Middle frontal gyrus (tissue), 1 donor: ENCODE data around the gene SEPTIN5.
"Not testable (repeated sequence)": the region's sequence is repeated elsewhere in the genome, so short reads cannot be mapped to it uniquely, and the experiment has no call there.

Experiments
- DNase-seq: peaks from one replicate; pipeline ENCODE4 v3.0.0-alpha.2; 2015; ENCODE audit warnings: low spot score; ENCODE audit errors: extremely low spot score

SEPTIN5 gene

DNA sequence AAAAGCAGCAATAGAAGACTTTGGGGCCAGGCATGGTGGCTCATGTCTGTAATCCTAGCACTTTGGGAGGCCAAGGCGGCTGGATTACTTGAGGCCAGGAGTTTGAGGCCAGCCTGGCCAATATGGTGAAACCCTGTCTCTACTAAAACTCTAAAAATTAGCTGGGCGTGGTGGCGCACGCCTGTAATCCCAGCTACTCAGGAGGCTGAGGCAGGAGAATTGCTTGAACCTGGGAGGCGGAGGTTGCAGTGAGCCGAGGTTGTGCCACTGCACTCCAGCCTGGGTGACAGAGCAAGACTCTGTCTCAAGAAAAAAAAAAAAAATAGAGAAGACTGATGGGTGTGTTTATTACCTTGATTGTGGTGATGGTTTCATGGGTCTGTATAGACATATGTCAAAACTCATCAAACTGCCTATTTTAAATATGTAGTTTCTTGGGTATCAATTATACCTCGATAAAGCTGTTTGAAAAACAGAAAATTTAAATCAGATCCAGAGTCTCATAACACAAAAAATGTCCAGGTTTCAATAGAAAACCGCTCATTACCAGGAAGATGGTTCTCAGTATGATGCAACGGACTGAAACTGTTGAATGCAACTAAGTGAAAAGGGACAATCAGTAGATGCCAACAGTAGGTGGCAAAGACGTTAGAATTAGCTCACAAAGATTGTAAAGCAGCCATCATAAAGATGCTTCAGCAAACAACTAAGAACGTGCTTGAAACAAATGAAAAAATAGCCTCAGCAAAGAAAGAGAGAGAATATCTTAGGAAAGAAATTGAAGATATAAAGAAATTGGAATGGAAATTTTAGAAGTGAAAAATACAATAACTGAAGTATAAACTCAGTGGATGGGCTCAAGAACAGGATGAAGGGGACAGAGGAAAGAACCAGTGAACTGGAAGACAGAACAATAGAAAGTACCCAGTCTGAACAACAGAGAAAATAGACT, 33.1 kb upstream of the SEPTIN5 start:
- no peak for DNase-seq

DNA sequence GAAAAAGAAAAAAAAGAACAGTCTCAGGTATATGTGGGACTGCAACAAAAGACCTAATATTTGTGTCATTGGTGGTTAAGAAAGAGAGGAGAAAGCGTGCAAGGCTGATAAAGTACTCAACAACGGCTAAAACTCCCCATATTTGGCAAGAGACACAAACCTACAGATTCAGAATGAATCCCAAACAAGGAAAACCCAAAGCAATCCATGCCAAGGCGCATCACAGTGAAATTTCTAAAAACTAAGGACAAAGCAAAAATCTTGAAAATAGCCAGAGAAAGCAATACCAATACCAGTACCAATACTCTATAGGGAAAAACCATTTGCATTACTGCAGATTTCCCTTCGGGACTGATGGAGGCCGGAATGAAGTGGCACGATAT, 32.4 kb upstream of the SEPTIN5 start:
- DNase-seq = no peak

DNA sequence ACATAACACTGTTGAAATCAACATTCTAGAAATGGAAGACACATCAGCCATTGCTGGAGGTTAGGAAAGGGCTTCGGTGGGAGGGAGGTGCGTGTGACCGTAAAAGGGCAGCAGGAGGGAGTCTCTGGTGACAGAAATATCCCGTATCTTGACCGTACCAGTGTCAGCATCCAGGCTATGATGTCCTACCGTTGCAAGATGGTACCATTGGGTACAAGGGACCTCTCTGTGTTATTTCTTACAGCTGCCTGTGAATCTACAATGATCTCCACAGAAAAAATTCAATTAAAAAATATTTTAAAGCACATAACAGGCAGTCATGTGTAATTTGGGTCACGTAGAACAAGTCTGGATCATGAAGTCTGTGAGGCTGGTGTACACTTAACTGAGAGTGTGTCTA, 27.4 kb upstream of the SEPTIN5 start:
- DNase-seq = no peak

DNA sequence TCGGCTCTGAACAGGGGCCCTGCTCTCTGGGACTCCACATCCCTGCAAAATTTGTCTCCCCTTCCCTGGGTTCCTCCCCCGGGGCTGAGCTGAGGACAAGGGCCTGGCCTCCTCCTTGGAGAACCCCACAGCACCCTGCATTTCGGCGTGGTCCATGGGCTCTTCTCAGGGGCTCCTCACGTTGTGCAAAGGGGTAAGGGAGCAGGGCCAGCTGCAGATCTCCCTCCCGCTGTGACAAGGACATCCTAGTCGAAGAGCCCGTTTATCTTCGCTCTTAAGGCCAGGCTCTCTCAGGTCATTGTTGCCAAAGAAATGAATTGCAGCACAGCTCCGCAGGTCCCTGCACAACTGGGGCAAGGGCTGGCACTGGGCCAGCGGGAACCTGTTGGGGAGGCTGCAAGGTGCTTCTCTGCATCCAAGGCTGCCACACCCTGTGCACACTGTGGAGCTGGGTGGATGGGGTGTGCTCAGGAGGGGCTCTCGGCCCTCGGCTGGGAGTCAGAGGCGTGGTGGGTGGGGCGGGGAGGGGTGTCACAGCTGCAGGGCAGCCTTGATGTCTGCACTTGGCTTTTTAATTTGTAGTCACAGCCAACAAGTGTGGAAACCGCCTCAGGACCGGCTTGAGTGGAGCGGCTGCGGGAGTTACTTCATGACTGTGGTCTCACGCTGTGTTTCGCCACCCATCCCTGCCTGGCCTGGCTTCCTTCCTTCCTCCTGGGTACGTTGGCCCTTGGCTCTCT, 26.6 kb upstream of the SEPTIN5 start:
- DNase-seq = no peak

DNA sequence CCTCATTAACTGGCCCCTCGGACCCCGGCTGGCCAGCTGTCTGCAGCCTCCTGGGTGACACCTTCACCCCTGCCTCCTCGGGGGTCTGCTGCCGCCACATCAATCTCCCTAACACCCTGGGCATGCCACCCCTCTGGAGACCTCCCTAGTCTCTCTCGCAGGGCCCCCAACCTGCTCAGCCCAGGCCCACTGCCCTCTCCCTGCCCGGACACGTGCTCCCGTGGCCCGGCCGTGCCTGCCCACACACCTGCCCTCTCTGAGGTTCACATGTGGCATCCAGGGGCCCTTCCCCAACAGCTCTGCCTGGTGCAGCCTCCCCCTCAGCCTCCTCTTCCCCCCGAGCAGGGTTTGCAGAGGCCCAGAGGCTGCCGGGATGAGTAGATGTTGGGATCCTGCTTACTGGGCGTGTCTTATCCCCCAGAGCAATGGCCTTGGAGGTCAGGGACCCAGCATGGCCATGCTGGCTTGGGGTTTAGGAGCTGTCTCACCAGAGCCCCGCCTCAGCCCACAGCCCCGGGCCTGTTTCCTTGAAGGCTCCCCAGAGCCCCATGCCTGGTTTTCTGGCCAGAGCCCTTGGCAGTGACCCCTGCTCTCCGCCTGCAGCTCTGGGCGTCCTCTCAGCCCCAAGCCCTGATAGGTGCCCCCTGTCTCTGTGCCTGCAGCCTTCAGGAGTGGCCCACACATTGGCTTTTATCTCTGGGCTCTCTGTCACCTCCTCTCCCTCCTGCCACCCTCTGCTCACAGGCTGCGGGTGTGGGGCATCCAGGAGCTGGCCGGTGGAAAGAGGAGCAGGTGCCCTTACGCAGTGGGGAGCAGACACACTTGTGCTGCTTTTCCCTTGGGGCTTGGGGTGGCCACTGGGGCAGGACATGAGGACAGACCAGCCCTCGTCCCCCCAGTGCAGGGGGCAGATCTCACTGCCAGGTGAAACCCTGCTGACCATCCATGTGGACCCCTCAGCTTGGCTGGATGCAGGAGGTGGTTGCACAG, 25.7 kb upstream of the SEPTIN5 start:
- DNase-seq = no peak

DNA sequence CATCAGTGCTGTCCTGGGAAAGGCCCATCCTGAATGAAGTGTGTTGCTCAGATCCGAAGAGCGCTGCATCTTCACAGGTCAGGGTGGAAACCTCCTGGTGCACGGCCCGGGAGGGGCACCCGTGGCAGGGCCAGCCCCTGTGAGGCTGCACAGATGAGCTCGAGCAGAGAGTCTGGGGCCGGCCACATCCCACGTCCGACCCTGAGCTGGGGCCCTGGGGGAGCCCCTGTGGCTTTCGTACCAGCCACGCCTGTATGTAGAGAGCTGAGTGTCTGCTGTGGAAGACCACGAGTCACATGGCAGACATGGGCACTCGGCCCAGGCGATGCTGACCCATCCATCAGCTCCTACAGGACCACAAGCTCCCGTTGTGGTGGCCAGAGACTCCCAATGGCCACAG, 24.9 kb upstream of the SEPTIN5 start:
- no peak for DNase-seq

DNA sequence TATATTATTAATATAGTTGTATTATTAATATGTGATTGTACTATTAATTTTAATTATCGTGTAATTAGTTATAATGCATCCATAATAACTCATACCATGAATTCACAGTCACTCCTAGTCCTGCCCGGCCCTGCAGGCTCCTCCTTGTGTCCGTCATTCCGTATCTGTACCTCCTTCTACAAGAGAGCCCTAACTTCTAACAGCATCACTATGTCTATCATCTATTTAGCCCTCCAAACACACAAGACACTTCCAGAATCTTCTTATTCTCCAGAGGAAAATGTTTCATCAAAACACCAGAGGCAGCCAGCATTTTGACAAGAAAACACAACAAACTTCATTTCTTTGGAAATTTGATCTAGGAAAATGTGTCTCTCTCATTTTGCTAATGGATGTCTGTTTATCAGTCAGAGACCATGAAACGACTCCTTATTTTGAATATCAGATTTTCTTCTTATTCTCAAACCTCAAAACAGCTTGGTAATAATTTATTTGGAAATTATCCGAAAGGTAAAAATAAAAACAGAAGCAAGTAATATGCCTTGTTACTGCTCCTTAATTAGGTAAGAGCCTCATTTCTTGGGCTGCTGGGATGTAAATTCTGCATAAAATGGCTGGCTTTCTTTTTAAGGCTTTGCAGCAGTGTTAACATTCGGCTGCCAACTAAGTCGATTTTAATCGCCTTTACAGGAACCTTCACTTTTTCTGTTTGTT, 23.1 kb upstream of the SEPTIN5 start:
- no peak for DNase-seq

DNA sequence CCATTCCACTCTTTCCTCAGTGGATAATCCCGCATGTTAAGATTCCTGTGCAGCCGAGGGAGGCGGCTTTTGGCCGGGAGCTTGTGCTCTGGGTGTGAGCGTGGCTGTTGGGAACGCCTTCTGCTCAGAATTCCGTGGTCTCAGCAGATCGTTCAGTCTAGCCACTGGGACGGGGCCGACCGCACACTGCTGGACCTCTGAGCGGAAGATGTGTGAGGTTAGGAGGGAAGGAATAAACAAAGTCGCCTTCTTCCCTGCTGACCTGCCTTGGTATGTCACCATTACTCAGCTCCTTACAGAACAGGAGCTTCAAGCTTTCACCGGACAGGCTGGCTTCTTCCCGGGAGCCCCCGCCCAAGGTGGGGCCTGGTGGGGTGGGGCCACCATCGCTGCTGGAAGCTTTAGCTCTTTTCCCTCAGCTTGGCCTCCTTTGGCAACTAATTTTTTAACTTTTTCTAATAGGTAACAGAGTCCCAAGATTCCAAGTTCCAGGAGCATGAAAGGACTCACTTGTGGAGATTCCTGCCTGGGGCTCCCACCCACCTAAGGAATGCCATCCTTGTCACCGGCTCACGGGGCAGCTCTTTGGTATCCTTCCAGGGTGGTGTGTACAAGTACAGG, 22.5 kb upstream of the SEPTIN5 start:
- no peak for DNase-seq

DNA sequence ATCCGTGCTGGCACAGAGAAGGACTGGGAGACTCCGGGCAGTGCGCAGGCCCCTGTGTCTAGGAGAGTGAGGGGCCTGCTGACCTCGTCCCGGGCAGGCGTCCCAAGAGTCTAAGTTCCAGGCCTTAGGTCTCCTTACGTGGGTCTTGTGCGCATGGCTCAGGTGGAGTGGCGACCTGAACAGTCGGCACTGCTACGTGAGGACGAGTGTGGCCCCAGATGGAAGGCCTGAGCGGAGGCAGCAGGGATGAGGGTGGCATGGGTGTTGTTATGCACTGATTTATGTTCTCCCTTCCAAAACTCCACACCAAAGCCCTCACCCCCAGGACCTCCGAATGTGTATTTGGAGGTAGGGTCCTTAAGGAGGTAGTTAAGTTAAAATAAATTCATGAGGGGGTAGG, 20.7 kb upstream of the SEPTIN5 start:
- DNase-seq = no peak

DNA sequence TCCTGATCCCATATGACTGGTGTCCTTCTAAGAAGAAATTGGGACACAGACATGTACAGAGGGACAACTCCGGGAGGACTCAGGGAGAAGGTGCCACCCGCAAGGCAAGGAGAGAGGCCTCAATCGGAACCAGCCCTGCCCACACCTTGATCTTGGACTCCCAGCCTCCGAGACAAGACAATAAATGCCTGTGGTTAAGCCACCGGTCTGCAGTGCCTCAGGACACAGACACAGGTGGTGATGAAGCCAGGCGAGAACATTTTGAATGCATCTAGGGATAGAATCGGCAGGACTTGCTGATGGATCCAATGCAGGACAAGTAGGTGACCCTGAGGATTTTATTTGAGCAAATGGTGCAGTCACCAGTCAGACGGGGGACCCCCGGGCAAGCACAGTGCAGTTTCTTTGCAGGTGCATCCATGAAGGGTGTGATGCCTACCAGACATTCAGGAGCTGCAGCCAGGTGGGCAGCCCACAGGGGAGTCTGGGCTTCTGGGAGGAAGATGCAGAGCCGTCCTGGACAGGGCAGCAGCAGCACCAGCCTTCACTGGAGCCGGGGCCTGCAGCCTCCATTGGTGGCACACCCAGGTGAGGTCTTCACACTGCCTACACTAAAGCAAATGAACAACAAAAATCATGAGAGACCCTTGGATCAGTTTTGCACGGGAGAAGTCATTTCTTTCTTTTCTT, 20.2 kb upstream of the SEPTIN5 start:
- DNase-seq = no peak

DNA sequence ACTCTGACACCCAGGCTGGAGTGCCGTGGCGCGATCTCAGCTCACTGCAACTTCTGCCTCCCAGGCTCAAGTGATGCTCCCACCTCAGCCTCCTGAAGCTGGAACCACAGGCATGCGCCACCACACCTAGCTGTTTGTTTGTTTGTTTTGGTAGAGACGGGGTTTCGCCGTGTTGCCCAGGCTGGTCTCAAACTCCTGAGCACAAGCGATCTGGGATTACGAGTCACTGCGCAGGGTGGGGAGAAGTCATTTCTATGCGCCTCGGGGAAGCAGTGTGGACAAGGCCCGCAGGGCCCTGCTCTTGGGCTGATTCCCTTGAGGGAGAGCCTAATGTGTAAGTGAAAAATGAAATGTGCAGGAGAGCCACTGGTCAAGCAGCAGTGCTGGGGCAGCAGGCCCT, 19.6 kb upstream of the SEPTIN5 start:
- DNase-seq = no peak

DNA sequence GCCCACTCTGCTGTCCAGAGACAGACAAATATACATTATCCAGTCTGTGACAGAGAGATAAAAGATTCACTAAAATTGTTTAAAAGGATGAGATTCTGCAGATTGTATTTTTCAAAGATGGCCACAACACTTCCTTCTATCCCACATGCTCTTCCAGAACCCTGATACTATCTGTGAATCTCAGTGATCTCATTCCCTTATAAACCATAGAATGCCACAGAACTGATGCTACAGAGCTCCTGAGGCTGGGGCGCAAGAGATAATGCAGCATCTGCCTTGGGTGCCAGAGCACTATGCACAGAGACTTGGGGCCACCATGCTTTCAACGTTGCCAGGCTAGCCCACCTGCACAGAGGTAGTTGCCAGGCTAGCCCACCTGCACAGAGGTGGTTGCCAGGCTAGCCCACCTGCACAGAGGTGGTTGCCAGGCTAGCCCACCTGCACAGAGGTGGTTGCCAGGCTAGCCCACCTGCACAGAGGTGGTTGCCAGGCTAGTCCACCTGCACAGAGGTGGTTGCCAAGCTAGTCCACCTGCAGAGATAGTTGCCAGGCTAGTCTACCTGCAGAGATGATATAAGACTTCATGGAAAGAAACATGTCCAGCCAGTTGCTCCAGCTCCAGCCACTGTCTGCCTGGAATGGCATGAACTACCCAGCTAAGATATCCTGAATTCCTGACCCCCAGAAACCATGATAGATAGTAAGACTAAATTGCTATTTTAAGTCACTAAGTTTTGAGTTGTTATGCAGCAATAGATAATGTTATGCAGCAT, 17.6 kb upstream of the SEPTIN5 start:
- no peak for DNase-seq

DNA sequence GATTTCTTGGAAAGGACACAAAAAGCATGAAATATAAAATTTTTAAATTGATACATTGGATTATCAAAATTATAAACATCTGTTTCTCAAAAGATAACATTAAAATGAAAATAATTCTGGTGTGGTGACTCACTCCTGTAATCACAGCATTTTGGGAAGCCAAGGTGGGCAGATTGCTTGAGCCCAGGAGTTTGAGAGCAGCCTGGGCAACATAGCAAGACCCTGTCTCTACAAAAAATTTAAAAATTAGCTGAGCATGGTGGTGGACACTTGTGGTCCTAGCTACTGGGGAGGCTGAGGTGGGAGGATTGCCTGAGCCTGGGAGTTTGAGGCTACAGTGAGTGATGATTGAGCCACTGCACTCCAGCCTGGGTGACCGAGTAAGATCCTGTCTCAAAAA, 16.4 kb upstream of the SEPTIN5 start:
- DNase-seq = not testable (repeated sequence)

DNA sequence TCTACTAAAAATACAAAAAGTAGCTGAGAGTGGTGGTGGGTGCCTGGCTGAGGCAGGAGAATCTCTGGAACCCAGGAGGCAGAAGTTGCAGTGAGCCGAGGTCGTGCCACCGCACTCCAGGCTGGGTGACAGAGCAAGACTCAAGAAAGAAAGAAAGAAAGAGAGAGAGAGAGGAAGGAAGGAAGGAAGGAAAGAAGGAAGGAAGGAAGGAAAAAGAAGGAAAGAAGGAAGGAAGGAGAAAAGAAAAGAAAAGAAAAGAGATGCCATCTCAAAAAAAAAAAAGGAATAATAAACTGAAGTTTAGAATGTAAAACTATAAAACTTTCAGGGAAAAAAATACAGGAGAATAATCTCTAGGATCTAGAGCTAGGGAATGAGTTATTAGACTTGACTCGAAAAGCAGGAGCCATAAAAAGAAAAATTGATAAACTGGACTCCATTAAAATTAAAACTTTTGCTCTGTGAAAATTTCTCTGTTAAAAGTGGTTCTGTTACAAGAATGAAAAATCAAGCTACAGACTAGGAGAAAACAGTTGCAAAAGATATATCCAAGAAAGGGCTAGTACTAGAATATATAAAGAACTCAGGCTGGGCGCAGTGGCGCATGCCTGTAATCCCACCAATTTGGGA, 13.4 kb upstream of the SEPTIN5 start:
- no peak for DNase-seq

DNA sequence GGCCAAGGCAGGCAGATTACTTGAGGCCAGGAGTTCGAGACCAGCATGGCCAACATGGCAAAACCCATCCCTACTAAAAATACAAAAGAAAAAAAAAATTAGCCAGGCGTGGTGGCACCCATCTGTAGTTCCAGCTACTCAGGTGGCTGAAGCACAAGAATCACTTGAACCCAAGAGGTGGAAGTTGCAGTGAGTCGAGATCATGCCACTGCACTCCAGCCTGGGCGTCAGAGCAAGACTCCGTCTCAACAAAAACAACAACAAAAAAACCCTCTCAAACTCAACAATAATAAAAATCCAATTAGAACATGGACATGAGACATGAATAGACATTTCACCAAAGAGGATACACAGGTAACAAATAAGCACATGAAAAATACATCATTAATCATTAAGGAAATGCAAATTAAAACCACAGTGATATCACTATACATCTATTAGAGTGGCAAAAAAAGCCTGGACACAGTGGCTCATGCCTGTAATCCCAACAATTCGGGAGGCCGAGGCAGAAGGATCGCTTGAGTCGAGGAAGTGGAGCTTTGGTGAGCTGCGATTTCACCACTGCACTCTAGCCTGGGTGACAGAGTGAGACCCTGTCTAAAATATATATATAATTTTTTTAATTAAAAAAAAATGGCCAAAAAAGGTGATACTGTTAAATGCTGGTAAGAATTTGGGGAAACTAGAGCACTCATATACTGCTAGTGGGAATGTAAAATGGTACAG, 12.7 kb upstream of the SEPTIN5 start:
- no peak for DNase-seq

DNA sequence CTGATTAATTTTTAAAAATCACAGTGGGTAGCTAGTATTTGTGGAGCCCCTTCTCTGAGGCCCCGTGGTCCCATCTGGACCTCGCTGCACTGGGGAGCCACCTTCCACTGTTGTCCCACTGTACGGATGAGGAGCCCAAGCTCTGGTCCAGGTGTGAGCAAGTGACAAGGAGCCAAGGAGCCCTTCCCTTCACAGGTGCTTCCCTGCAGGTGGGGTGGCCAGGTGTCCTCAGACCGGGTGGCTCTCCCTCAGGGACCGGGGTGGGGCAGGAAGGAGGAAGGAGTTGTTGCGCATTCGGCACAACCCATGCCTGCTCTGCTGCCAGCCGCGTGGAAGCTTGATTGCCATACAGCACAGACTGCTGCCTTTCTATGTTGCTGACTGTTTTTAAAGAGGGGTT, 10.4 kb upstream of the SEPTIN5 start:
- DNase-seq = no peak

DNA sequence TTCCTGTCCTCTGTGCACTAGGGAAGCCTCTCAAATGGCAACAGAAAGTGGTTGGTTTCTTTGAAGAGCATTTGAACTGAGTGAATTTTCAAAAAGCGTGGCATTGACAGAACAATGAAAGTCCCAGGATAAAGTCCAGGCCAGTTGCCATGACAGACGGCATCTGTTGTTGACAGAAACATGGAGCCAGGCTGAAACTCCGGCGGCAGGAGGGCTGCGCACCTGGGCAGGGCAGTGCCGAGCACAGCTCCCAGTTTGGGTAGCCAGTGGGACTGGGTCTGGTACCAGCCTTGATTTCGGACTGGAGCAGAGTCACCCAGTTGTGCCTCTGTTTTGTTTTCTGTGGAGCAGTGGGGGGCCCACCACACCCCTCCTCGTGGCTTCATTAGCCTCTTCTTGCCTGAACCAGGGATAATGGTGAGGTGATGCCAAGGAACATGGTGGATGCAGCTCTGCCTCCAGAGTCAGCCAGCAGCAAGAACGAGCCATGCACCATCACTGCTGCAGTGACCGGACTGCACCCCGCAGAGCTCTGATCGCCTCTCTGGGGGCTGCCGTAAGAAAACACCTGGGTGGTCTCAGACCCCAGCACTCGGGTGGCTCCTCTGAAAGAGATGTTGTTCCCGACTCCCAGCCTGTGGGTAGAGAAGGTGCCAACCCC, 9.8 kb upstream of the SEPTIN5 start:
- DNase-seq = no peak
